ENCODE measurements around the gene FRZB.

GRCh38 chr2:182895798-182896197 lies 29.4 kb upstream of the FRZB start:
- TF ChIP-seq BACH2 (CRISPR knock-in tag; IDR thresholded peaks at IDR 0.05; ENCODE audit: borderline replicate concordance): no peak
- TF ChIP-seq ZFP30 (CRISPR knock-in tag; IDR thresholded peaks at IDR 0.05): no peak
- TF ChIP-seq POU6F1 (CRISPR knock-in tag; IDR thresholded peaks at IDR 0.05; ENCODE audit: borderline replicate concordance, low read depth): no peak
- no peak for TF ChIP-seq CSRNP3 (CRISPR knock-in tag; IDR thresholded peaks at IDR 0.05)
- no peak for TF ChIP-seq ZNF8 (CRISPR knock-in tag; IDR thresholded peaks at IDR 0.05)
- no peak for TF ChIP-seq ZFP3 (CRISPR knock-in tag; IDR thresholded peaks at IDR 0.05)
- no peak for TF ChIP-seq PATZ1 (CRISPR knock-in tag; IDR thresholded peaks at IDR 0.05; ENCODE audit: borderline replicate concordance)
- no peak for TF ChIP-seq TOX (CRISPR knock-in tag; IDR thresholded peaks at IDR 0.05; ENCODE audit: borderline replicate concordance)
- TF ChIP-seq CREB5 (CRISPR knock-in tag; IDR thresholded peaks at IDR 0.05; ENCODE audit: low read depth): no peak
- no peak for TF ChIP-seq RARB (CRISPR knock-in tag; IDR thresholded peaks at IDR 0.05)

Measured in SK-N-SH treated with all-trans-retinoic acid at 6 μM for 48 hours (cell line).